ENCODE measurements around the gene CAPNS1. TPM values are rescaled to one million over a fixed set of nuclear protein-coding genes. Genes with fewer than 3 reads are reported as not detected.

Gene CAPNS1
- total and polyA plus RNA-seq, 4 donors, result 79.5 to 280 (median 103) TPM

DNA sequence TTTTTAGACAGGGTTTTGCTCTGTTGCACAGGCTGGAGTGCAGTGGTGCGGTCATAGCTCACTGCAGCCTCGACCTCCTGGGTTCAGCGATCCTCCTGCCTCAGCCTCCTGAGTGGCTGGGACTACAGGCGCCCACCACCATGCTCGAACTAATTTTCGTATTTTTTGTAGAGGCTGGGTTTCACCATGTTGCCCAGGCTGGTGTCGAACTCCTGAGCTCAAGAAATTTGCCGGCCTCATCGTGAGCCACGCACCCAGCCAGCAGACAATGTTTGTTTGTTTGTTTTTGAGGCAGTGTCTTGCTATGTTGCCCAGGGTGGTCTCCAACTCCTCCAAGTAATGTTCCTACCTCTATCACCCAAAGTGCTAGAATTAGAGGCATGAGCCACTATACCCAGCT, 13.3 kb downstream of the CAPNS1 start:
- Histone ChIP-seq H3K4me1 (ENCODE audit: control insufficient read depth in 4 of 4, insufficient read depth in 4 of 4, low read length in 3 of 4) (no peaks in the 10 kb centered on the region), H3K9me3 (ENCODE audit: control insufficient read depth in 4 of 4, low read length in 3 of 4) (no peaks in the 10 kb centered on the region), H3K4me3 (ENCODE audit: low read depth in 1 of 3, low read length in 3 of 3) (no peak overlapping the region), H3K9ac (ENCODE audit: low read depth in 1 of 2, low read length in 2 of 2) (no peak overlapping the region), H3K27ac (ENCODE audit: low read depth in 1 of 2, low read length in 2 of 2) (no peak overlapping the region), H3K36me3 (ENCODE audit: control insufficient read depth in 4 of 4, insufficient read depth in 3 of 4, low read depth in 1 of 4, low read length in 3 of 4) (peaks cover 11 to 28% (median 17%) of the 10 kb centered on the region in 4 donors), H3K27me3 (ENCODE audit: control insufficient read depth in 4 of 4, insufficient read depth in 4 of 4, low read length in 3 of 4) (no peaks in the 10 kb centered on the region)
- no peak for TF ChIP-seq ZBTB33 (IDR thresholded peaks at IDR 0.05)
- no peak for TF ChIP-seq ATF3 (IDR thresholded peaks at IDR 0.05)
- no peak for TF ChIP-seq YY1 (IDR thresholded peaks at IDR 0.05)
- TF ChIP-seq NR2F2 (IDR thresholded peaks at IDR 0.05), result no peak
- no peak for DNase-seq (ENCODE audit: low spot score)
- 93% methylated on average over 10 of the region's 10 CpGs for WGBS

DNA sequence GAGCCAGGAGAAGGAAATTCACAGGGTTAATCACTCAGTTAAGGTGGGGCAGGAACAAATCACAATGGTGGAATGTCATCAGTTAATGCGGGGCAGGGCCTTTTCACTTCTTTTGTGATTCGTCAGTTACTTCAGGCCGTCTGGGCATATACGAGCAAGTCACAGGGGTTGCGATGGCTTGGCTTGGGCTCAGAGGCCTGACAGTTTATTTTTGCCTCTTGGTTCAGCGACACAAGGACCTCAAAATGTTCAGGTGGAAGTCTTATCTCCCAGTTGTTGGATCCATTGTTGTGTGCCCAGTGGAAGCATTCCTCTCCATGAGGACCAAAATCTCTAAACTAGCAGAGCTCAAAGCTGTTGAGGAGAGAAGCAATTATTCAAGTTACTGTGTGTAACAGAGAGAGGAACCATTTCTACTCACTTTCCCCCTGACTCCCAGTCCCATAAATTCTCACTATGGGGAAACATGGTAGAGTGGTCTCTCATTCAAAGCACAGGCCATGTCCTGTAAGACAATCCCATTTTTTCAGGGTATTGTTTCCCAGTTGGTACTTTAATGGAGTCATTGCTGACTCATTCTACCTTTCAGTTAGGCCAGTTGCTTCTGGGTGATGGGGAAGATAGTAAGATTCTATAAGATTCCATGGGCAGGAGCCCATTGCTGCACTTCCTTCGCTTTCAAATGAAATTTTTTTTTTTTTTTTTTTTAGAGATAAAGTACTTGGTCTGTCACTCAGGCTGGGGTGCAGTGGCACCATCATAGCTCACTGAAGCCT, 21.1 kb downstream of the CAPNS1 start:
- H3K9ac ChIP-seq (ENCODE audit: low read depth in 1 of 2, low read length in 2 of 2), result no peak overlapping the region
- DNase-seq (ENCODE audit: low spot score), result no peak
- no peak overlapping the region for H3K4me3 ChIP-seq (ENCODE audit: low read depth in 1 of 3, low read length in 3 of 3)
- 96% methylated on average over 7 of the region's 7 CpGs for WGBS
- peaks cover 0 to 2% (median 0%) of the 10 kb centered on the region in 4 donors for H3K36me3 ChIP-seq (ENCODE audit: control insufficient read depth in 4 of 4, insufficient read depth in 3 of 4, low read depth in 1 of 4, low read length in 3 of 4)
- H3K27ac ChIP-seq (ENCODE audit: low read depth in 1 of 2, low read length in 2 of 2), result no peak overlapping the region
- H3K4me1 ChIP-seq (ENCODE audit: control insufficient read depth in 4 of 4, insufficient read depth in 4 of 4, low read length in 3 of 4), result no peaks in the 10 kb centered on the region
- no peaks in the 10 kb centered on the region for H3K9me3 ChIP-seq (ENCODE audit: control insufficient read depth in 4 of 4, low read length in 3 of 4)
- no peaks in the 10 kb centered on the region for H3K27me3 ChIP-seq (ENCODE audit: control insufficient read depth in 4 of 4, insufficient read depth in 4 of 4, low read length in 3 of 4)
- TF ChIP-seq RXRA (IDR thresholded peaks at IDR 0.05) (no peak), HNF4G (IDR thresholded peaks at IDR 0.05) (no peak), EGR1 (IDR thresholded peaks at IDR 0.05; ENCODE audit: low read depth in 2 of 2) (no peak), ATF3 (IDR thresholded peaks at IDR 0.05) (no peak), FOXA1 (IDR thresholded peaks at IDR 0.05) (no peak), HNF4A (conservative IDR thresholded peaks at IDR 0.05) (no peak), RAD21 (IDR thresholded peaks at IDR 0.05) (no peak), FOXA2 (IDR thresholded peaks at IDR 0.05) (no peak), MAX (IDR thresholded peaks at IDR 0.05) (no peak), GABPA (IDR thresholded peaks at IDR 0.05 in 1 of 2, conservative IDR thresholded peaks at IDR 0.05 in 1 of 2) (no peak), ZBTB33 (IDR thresholded peaks at IDR 0.05) (no peak), NR2F2 (IDR thresholded peaks at IDR 0.05) (no peak), YY1 (IDR thresholded peaks at IDR 0.05) (no peak), SP1 (IDR thresholded peaks at IDR 0.05) (no peak), JUND (IDR thresholded peaks at IDR 0.05) (no peak), TAF1 (conservative IDR thresholded peaks at IDR 0.05) (no peak)
- TF ChIP-seq, protein P1, sequence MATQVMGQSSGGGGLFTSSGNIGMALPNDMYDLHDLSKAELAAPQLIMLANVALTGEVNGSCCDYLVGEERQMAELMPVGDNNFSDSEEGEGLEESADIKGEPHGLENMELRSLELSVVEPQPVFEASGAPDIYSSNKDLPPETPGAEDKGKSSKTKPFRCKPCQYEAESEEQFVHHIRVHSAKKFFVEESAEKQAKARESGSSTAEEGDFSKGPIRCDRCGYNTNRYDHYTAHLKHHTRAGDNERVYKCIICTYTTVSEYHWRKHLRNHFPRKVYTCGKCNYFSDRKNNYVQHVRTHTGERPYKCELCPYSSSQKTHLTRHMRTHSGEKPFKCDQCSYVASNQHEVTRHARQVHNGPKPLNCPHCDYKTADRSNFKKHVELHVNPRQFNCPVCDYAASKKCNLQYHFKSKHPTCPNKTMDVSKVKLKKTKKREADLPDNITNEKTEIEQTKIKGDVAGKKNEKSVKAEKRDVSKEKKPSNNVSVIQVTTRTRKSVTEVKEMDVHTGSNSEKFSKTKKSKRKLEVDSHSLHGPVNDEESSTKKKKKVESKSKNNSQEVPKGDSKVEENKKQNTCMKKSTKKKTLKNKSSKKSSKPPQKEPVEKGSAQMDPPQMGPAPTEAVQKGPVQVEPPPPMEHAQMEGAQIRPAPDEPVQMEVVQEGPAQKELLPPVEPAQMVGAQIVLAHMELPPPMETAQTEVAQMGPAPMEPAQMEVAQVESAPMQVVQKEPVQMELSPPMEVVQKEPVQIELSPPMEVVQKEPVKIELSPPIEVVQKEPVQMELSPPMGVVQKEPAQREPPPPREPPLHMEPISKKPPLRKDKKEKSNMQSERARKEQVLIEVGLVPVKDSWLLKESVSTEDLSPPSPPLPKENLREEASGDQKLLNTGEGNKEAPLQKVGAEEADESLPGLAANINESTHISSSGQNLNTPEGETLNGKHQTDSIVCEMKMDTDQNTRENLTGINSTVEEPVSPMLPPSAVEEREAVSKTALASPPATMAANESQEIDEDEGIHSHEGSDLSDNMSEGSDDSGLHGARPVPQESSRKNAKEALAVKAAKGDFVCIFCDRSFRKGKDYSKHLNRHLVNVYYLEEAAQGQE (IDR thresholded peaks at IDR 0.05), result no peak
- TF ChIP-seq, protein P2, sequence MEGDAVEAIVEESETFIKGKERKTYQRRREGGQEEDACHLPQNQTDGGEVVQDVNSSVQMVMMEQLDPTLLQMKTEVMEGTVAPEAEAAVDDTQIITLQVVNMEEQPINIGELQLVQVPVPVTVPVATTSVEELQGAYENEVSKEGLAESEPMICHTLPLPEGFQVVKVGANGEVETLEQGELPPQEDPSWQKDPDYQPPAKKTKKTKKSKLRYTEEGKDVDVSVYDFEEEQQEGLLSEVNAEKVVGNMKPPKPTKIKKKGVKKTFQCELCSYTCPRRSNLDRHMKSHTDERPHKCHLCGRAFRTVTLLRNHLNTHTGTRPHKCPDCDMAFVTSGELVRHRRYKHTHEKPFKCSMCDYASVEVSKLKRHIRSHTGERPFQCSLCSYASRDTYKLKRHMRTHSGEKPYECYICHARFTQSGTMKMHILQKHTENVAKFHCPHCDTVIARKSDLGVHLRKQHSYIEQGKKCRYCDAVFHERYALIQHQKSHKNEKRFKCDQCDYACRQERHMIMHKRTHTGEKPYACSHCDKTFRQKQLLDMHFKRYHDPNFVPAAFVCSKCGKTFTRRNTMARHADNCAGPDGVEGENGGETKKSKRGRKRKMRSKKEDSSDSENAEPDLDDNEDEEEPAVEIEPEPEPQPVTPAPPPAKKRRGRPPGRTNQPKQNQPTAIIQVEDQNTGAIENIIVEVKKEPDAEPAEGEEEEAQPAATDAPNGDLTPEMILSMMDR (IDR thresholded peaks at IDR 0.05; ENCODE audit: low read depth, low read length, missing input control), result no peak
